GM19025 (cell line): ENCODE data around the gene C16orf89.
"Not testable (repeated sequence)": the region's sequence is repeated elsewhere in the genome, so short reads cannot be mapped to it uniquely, and the experiment has no call there.

Experiments used
- ATAC-seq: cut with Tn5 transposase; IDR thresholded peaks from one replicate; pipeline ENCODE4 v1.9.1; 2021; ENCODE audit warnings: mild to moderate bottlenecking, low read depth, moderate library complexity; ENCODE audit not compliant: unreplicated experiment

The C16orf89 gene

DNA sequence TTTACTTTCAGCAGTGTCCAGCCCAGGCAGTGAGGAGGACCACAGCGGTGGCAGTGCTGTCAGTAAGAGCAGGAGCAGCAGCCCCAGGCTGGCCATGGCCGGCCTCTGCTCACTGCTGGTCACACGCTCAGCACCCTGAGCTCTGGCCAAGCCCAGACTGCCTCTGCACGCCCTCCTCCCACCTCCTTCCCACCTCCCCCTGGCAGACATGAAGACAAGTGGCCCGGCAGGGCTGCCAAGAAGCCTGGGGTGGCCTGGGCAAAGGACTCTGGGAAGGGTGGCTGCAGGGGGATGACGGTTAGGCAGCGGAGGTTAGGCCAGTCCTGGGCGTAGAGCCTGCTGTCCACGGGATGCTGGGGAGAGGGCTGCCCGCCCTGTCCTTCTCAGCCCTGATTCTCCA, at the start of gene C16orf89:
Gene C16orf89 (minus strand): TSS at position 144 of the 400 bp plus-strand sequence. CDS start 48 bp downstream, at position 96.
- ATAC-seq = no peak

GRCh38 chr16:5110933-5111332, 45.2 kb upstream of the C16orf89 start:
- ATAC-seq = not testable (repeated sequence)

GRCh38 chr16:5108505-5109158, 42.9 kb upstream of the C16orf89 start:
- no peak for ATAC-seq

DNA sequence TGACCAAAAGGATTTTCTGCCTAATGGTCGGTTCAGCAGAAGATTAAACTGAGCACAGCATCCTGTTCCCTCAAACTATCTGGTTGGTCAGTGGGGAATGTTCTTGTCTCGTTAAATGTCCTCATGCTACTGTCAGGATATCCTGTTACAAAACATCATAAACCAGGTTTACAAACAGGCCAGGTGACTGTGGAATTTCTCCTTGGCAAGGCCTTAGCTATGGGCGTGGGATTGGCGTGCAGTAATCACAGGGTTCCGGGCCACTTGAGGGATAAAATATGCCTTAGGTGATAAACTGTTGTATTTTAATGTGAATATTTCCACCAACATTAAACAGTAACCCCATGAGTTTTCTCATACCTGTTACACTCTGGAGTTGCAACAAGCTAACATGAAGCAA, 39.3 kb upstream of the C16orf89 start:
- not testable (repeated sequence) for ATAC-seq

DNA sequence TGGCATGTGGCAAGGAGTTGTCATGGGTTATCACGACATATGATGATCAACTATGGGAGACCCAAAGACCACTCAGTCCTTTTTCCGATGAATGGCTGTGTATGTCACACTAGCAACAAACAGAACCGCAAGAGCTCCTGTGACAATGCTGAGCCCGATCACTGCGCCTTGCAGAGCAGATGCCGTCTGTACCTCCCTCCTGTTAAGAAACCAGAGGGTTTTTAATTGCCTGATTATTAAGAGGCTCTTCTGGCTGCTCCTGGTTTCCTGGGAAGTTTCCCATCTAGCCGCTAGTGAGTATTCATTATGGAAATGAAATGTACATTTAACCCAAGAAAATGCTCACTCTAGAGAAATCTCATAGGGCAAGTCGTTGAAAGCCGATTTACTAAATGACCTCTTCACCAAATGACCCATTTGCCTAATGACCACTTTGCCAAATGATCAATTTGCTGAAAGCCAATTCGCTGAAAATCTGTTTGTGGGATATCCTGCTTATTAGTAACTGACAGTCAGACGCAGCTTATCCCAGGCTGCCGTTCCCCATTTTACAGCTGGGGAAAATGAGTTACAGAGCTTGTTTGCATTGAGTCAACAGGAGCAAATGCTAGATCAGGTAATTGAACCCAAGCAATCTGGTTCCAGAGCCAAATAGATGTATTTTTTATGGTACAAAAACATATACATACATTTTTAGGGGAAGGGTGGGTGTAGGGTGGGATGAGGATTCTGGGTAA, 37.7 kb upstream of the C16orf89 start:
- not testable (repeated sequence) for ATAC-seq

DNA sequence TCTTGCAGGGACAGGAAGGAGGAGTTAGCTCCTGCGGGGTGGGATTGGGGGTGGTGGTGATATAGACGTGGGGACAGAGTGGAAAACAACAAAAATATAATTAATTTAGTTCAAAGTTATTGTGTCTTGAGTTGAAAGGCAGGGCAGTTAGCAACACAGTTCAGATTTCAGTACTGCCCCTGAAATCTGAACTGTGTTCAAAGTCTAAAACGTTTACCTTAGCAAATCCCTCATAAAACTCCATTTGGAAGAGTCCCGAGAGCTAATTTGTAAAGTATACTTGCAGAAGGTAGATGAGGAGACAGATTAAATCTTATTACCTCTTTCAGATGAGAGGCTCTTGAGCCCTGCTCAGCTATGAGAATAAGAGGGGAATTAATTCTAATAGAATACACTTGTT, 33.4 kb upstream of the C16orf89 start:
- ATAC-seq = not testable (repeated sequence)

GRCh38 chr16:5098221-5099159, 32.7 kb upstream of the C16orf89 start:
- peak; percentile 74 for ATAC-seq

GRCh38 chr16:5097470-5098220, 31.9 kb upstream of the C16orf89 start, which contains the start of gene EEF2KMT:
Gene EEF2KMT (minus strand): TSS chr16:5097795. CDS start chr16:5097739, 56 bp downstream.
- ATAC-seq = peak; percentile 95

DNA sequence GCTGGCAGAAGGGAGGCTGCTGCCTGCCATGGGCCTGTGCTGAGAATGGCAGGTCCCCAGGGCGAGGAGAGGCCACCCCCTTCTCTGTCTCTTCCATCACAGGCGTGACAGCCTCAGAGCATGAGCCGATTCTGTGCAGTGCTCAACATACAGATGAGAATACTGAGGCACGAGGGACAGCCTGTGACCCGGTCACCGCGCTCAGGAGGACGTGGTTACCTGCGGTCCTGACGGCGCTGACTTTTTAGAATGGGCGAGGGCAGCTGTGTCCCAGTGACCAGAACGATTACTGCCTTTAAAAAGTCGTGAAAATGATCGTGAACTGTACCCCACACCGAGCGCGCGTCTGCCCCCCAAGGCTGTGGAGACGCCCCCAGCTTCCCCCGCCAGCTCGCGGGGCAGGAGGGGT, 31.3 kb upstream of the C16orf89 start:
- not testable (repeated sequence) for ATAC-seq

DNA sequence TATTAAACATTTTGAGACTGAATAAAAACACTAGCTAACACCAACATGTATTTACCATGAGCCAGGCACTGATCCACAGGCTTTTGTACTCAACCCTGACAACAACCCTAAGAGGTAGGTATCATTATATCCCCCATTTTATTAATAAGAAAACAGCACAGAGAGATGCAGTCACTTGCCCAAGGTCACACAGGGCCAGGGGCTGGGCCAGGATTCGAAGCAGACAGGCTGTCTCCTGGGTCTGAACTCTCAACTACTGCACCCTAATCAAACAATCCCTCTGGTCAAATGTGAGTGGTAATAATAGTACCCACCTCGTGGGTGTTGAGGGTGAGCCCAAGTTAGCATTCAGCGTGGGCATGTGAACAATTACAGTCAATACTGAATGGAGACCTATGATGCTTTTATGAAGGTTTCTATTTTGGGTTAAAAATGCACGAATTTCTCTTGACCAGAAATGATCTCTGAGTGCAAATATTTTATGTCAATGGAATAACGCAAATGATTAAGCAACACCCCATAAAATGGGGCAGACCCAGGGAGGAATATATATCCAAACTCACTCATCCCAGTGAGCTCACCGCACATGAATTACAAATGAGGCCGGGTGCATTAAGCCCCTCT, 30.8 kb upstream of the C16orf89 start:
- ATAC-seq = not testable (repeated sequence)

DNA sequence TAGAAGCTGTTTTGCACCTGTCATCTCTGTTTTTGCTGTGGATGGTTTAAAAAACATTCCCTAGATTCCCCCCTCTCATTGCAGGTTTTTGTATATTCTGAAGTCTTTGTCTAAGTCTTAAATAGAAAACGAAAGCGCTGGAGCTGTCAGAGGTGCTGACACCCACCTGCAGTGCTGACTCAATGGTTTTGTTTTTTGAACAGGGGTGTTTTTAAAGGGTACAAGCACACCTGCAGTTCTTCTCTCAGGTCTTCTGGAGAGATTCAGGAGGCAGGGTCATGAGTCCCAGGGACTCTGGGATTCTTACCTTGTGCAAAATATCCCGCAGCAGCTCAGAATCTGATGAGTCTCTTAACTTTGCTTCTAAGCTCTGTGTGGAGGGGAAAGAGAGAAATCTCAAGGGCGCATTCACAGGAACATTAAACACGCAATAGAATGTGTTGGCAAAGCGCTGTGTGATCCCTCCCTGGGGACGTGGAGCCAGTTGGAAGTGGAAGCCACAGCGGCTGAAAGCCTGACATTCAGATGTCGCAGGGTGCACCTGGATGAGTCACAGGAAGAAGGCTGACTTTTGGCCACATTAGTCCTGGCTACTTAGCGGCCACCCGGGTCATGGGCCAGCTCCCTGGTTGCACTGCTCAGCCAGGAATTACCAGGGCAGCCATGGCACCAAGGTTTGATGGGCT, 29.5 kb upstream of the C16orf89 start:
- not testable (repeated sequence) for ATAC-seq

DNA sequence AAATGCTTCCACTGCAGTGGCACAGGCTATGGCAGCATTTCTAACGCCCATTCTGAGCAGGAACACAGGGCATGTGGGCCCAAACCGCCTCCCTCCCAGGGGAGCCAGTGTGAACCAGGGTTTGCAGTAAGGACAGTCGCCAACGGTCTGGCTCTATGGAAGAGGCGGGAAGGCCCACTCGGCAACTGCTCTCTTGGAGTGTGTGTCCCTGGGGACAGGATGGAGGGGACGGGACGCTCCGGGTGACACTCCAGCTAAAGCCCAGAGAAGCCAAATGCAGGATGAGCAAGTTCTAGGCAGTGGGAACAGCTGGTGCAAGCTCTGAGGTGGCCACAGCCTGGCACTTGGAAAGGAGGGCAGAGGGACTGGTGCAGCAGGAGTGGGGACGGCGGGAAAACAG, 28.0 kb upstream of the C16orf89 start:
- ATAC-seq = not testable (repeated sequence)

DNA sequence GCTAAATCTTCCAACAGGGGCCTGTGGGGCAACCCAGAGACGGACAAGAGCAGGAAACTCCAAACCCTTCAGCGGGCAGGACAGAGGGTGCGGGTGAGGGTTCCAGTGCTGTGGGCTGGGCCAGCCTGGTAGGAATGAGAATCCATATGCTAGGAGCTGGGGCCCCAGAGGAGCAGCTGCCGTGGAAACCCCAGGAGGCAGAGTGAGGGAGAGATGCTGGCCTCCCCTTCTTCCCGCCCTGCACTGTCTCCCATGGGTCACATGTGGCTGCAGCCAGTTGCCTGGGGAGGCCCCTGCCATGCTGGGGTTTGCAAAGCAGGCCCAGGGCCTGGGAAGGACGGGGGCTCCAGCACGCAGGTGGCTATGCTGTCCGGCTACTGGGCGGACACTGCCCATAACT, 27.3 kb upstream of the C16orf89 start:
- ATAC-seq = not testable (repeated sequence)

DNA sequence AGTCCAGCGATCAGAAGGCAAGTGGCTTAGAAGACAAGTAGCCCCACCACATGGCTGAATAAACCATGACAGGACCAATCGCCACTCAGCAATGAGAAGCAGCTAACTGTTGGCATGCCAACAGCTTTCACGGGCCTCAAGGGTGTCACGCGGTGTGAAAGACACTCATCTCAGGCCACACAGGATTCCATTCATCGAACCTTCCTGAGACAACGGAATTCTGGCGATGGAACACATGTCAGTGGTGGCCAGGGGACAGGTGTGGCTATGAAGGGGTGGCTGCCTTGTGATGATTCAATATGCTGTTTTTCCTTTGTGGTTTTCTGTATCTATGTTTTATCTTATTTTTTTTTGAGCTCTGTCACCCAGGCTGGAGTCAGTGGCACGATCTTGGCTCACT, 24.8 kb upstream of the C16orf89 start:
- not testable (repeated sequence) for ATAC-seq

DNA sequence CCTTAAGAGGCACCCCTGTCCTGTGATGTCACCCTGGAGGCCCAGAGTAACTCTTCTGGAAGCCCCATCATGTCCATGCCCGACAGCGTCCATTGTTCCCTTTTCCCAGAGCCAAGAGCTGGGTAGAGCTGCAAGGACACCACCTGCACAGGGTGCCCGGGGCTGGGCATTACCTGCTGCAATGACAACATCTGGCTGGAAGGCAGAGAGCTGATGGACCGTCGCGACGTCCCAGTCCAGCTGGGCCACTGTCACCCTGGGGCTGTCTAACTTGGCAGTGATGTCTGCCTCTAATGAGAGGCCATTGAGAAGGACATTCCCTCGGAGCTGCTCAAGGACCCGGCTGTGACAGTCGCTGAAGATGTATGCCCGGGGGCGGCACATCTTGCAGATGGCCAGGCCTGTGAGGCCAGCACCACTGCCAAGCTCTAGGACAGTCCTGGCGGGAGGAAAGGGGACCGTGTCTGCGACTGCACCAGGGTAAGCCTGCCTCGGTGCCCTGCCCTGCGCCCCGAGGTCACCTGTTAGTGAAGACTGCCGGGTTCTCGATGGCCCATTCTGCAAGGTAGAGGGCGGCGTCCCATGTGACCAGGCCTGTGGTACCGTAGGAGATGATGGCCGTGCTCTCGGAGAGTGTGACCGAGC, 24.3 kb upstream of the C16orf89 start:
- not testable (repeated sequence) for ATAC-seq

DNA sequence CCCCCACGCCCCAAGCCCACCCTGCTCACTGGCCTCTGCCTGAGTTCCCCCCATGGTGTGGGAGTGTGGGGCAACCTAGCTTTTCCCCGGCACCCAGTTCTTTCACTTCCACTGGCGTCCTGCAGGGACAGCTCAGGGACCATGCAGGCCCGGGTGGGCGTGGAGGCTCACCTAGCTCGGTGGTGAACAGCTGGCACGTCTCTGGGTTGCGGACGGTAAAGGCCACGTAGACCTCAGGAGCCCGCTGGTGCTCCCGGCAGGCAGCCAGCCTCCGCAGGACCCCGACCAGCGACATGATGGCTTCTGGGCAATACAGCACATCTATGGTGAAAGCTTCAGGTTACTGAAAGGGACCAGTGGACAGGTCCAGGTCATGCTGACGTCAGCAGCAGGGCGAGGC, 23.2 kb upstream of the C16orf89 start:
- ATAC-seq = not testable (repeated sequence)

DNA sequence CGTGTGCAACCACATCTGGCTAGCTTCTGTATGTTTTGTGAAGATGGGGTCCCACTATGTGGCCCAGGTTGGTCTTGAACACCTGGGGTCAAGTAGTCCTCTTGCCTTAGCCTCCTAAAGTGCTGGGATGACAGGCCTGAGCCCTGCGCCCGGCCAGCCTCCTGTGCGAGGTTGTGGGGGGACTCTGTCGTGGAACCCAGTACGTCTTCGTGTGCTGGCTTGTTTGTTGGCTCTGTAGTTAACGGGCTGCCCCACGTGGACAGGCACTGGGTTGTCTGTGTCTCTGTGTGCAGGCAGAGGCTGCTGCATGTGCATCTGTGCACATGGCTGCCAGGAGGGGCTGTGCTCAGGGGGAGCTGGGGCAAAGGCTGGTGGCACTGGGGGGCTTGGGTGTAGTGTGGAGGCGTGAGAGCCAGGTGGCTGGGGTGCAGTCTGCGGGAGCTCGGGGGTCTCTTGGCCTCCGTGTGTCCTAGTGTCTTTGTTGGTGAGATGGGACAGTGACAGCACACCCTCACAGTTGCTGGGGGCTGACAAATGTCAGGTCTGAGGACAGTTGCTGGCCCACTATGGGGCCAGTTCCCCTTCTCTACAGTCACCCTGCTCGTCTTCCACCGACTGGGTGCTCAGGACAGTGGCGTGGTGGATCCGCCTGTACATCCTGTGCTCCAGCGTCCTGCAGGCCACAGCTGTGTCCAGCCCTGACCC, 22.5 kb upstream of the C16orf89 start:
- ATAC-seq = not testable (repeated sequence)

- ATAC-seq = not testable (repeated sequence)
Measured at GRCh38 chr16:5085716-5086115, 20.0 kb upstream of the C16orf89 start.
